HFF-Myc (cell line): ENCODE results near the gene ZPR1.
"Not testable (repeated sequence)": the region's sequence is repeated elsewhere in the genome, so short reads cannot be mapped to it uniquely, and the experiment has no call there.

ENCODE experiments used
- DNase-seq: peaks from one replicate; pipeline ENCODE4 v3.0.0-alpha.2; 2011; ENCODE audit warnings: low read depth; ENCODE audit errors: extremely low read depth
- H3K4me3 ChIP-seq: replicated peaks from 2 replicates; pipeline ENCODE4 v1.5.1; 2011; ENCODE audit warnings: low read depth, mild to moderate bottlenecking, control low read depth, low read length
- TF ChIP-seq, protein P1 (sequence below): IDR thresholded peaks from 2 replicates; pipeline ENCODE4 v1.5.1; 2012; ENCODE audit warnings: mild to moderate bottlenecking, low read depth, low read length, control low read depth; ENCODE audit errors: missing control alignments

Gene ZPR1

GRCh38 chr11:116812109-116812508 lies 24.3 kb upstream of the ZPR1 start:
- DNase-seq, result no peak
- H3K4me3 ChIP-seq, result no peak overlapping the region
- TF ChIP-seq, protein P1, sequence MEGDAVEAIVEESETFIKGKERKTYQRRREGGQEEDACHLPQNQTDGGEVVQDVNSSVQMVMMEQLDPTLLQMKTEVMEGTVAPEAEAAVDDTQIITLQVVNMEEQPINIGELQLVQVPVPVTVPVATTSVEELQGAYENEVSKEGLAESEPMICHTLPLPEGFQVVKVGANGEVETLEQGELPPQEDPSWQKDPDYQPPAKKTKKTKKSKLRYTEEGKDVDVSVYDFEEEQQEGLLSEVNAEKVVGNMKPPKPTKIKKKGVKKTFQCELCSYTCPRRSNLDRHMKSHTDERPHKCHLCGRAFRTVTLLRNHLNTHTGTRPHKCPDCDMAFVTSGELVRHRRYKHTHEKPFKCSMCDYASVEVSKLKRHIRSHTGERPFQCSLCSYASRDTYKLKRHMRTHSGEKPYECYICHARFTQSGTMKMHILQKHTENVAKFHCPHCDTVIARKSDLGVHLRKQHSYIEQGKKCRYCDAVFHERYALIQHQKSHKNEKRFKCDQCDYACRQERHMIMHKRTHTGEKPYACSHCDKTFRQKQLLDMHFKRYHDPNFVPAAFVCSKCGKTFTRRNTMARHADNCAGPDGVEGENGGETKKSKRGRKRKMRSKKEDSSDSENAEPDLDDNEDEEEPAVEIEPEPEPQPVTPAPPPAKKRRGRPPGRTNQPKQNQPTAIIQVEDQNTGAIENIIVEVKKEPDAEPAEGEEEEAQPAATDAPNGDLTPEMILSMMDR, result no peak

DNA sequence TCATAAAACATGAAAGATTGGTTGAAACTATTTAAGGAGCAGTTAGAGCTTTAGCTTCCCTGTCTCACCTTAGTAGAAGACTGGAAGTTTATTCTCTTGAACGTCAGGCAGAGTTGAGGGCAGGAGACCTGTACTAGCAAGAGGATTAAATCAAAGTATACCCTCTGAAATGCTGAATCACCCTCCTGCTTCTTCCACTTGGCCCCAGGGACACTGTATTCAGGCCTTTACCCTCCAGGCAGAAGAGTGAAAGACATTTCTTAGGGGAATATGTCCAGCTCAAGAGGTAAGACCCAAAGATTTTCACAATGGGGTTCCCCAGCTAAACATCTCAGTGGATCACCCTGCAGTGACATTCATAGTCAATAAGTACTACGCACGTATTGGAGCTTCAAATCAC lies 23.4 kb upstream of the ZPR1 start:
- no peak overlapping the region for H3K4me3 ChIP-seq
- DNase-seq, result no peak
- TF ChIP-seq, protein P1, result no peak

- TF ChIP-seq, protein P1, result no peak
- H3K4me3 ChIP-seq, result no peak overlapping the region
- no peak for DNase-seq
These were observed 20.7 kb upstream of the ZPR1 start for GRCh38 chr11:116808262-116809175.

DNA sequence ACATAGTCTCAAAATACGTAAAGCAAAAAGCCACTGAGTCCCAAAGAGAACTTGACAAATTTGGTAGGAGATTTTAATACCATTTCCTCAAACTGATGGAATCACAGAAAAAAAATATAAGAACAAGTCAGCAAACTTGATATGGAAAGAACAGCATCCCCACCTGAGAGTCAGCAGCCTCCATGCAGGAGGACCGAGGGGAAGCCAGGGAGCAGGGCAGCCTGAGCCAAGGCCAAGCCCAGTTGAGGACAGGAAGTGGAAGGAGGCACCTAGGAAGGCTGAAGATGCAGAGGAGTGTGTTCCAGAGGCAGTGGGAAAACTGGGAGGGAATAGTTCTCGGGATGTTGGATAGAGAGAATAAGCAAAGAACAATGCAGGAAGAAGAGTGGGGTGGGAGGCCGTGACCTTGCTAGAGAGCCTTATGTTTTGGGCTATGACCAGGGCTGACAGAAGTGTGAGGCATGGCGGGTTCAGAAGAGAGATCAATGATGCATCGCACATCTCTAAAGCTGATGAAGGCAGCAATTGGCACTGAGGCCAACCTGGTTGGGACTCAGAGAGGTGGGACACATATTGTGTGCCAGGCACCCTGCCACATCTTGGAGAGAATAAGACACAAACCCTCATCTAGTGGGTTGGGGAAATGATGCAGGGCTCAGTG lies 19.9 kb upstream of the ZPR1 start:
- H3K4me3 ChIP-seq, result no peak overlapping the region
- TF ChIP-seq, protein P1, result no peak
- no peak for DNase-seq

- TF ChIP-seq, protein P1, result no peak
- no peak overlapping the region for H3K4me3 ChIP-seq
- DNase-seq, result no peak
These were observed 16.2 kb upstream of the ZPR1 start for GRCh38 chr11:116804001-116804400.

DNA sequence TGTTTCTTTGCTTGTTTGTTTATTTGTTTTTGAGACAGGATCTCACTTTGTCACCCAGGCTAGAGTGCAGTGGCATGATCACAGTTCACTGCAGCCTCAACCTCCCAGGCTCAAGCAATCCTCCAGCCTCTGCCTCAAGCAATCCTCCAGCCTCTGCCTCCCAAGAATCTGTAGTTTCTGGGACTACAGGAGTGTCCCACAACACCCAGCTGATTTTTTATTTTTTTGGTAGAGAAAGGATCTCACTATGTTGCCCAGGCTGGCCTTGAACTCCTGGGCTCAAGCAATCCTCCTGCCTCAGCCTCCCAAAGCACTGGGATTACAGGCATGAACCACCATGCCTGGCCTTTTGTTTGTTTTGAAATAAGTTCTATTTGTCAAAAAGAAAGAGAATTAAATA lies 13.8 kb upstream of the ZPR1 start:
- not testable (repeated sequence) for DNase-seq, H3K4me3 ChIP-seq

- no peak overlapping the region for H3K4me3 ChIP-seq
- TF ChIP-seq, protein P1, result no peak
- no peak for DNase-seq
These were observed 12.8 kb upstream of the ZPR1 start for GRCh38 chr11:116800610-116801009.
